Measurements from ENCODE around the gene SNURF.
"Not testable (repeated sequence)": the region's sequence is repeated elsewhere in the genome, so short reads cannot be mapped to it uniquely, and the experiment has no call there.

Gene SNURF, protein sequence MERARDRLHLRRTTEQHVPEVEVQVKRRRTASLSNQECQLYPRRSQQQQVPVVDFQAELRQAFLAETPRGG

DNA sequence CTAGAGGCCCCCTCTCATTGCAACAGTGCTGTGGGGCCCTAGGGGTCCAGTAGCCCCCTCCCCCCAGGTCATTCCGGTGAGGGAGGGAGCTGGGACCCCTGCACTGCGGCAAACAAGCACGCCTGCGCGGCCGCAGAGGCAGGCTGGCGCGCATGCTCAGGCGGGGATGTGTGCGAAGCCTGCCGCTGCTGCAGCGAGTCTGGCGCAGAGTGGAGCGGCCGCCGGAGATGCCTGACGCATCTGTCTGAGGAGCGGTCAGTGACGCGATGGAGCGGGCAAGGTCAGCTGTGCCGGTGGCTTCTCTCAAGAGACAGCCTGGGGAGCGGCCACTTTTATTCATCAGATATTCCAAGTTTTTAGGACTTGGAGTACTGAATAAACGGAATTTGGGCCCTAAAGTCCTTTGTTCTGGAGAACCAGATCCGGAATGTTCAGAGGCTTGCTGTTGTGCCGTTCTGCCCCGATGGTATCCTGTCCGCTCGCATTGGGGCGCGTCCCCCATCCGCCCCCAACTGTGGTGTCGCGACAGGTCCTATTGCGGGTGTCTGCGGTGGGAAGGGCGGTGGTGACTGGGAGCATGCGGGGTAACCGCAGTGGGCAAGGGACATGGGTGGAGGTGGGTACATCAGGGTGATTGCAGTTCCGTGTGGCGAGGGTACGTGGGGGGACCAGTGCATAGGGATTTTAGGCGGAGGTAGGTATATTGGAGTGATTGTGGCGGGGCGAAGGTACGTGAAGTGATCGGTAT, at the start of gene SNURF, which contains the start of gene SNRPN:
Gene SNURF, plus strand, starts transcription at position 205 of the 748 bp plus-strand sequence. Its CDS starts 62 bp downstream, at position 267.
Gene SNRPN, plus strand, starts transcription at position 205 of the 748 bp plus-strand sequence. CDS start 19,467 bp downstream, outside the sequence.
- peak; percentile 76 for DNase-seq

DNA sequence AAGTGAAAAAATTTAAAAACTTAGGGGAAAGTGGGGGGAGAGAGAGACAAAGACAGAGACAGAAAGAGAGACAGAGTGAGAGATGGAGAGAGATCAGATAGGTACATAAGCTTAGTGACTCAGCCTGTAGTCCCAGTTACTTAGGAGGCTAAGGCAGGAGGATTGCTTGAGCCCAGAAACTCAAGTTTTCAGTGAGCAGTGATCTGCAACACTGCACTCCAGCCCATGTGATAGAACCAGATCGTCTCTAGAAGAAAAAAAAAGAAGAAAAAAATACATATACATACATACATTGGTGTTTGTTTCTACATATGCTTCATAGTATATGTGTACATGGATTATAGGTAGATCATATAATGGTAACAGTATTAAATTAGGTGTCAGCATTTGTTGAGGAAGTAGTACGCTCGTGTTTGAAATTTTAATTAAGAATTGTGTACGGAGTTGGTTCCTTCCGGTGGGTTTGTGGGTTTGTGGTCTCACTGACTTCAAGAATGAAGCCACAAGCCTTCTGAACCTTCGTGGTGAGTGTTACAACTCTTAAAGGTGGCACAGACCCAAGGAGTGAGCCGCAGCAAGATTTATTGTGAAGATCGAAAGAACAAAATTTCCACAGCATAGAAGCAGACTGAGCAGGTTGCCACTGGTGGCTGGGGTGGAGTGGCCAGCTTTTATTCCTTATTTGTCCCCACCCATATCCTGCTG, 38.3 kb upstream of the SNURF start:
- no peak for DNase-seq

DNA sequence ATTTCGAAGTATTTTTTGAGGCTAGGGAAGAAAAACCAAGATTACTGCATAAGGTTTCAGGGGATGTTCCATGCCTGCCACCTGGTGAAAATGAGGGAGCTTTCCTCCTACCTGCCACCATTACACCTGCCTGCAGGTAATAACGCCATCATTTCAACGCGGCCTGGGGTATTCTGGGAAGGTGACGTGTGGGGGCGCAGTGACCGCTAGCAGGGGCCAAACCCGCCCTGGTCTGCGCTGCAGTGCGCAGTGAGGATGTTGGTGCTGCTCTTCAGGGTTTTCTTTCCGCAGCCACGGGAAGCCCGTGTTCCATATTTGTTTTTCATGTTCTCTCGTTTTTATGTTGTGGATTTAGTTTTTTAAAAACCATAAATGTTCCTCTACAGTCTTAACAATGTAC, 37.4 kb upstream of the SNURF start:
- no peak for DNase-seq

DNA sequence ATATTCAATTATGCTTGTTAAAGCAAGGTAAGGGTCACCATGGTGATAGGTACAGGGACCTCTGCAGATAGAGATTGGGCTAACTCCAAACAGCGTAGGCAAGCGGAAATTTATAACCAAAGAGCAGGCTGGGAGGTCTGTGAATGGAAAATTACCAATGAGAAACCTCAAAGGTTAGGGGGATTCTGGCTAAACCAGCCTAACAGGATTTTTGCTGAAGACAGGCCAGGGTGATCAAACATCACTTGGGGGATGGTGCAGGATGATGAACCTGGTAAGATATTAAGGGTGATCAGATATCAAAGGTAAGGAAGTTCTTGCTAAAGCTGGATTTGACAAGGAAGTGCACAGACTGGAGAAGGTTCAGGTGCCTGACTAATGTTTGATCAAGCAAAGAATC, 35.3 kb upstream of the SNURF start:
- no peak for DNase-seq

DNA sequence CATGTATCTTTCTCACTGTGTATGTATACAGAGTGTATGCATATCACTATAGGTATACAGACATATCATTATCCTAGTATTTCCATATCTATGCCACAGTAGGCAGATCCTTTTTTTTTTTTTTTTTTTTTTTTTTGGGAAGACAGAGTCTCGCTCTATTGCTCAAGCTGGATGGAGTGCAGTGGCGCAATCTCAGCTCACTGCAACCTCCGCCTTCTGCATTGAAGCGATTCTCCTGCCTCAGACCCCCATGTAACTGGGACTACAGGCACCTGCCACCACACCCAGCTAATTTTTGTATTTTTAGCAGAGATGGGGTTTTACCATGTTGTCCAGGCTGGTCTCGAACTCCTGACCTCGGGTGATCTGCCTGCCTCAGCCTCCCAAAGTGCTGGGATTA, 32.0 kb upstream of the SNURF start:
- not testable (repeated sequence) for DNase-seq

DNA sequence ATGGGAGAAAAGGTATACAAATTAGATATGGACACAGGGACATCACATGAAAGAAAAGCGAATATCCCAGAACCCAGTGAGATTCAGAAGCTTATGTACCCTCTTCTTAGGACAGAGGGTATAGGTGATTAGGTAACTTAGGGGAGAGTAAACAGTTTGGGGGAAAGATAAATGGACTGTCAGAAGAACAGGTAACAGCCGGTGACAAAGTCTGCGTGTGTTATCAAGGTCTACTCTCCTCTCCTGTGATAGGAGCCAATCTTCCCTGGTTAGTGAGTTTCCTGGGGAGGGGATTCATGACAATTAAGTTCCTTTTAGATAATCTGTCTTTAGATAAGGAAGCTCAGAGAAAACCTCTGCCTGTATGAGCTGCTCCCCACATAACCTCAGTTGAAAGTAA, 30.6 kb upstream of the SNURF start:
- no peak for DNase-seq

DNA sequence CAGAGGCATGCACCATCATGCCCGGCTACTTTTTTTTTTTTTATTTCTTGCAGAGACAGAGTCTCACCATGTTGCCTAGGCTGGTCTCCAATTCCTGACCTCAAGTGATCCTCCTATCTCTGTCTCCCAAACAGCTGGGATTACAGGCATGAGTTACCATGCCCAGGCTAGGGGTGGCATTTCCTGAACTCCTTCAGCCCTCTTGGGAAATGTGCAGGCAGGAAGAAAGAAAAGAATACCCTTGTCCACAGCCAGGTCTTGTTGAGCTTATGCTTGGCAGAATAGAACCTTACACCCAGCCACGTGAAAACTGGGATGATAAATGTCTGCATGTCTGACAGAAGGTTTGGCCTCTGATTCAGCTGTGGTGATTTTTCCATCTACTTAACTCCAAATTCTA, 30.2 kb upstream of the SNURF start:
- no peak for DNase-seq

DNA sequence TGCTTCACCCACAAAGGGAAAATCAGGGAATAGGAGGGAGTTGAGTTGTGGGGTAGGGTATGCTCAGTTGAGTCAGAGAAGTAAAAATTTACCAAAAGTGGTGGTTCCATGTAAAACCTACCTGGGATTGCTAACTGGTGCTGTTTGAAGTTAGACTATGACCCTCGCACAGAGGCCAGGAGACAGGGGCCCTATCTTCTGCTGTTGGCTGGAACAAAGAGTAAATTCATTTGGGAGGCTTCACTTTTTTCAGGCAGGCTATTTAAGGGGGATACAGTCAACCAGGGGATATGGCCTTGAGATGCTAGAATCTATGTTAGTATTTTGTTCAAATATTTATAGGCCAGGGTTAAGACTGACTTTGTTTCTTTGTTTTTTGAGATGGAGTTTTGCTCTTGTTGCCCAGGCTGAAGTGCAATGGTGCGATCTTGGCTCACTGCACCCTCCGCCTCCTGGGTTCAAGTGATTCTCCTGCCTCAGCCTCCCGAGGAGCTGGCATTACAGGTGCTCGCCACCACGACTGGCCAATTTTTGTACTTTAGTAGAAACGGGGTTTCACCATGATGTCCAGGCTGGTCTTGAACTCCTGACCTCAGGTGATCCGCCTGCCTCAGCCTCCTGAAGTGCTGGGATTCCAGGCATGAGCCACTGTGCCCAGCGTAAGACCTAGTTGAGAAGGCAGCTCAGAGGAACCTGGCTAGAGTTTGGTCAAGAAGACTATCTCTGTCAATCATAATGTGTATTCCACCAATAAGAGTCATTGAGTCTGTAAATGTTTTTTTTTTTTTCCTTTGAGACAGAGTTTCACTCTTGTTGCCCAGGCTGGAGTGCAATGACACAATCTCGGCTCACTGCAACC, 22.7 kb upstream of the SNURF start:
- not testable (repeated sequence) for DNase-seq

DNA sequence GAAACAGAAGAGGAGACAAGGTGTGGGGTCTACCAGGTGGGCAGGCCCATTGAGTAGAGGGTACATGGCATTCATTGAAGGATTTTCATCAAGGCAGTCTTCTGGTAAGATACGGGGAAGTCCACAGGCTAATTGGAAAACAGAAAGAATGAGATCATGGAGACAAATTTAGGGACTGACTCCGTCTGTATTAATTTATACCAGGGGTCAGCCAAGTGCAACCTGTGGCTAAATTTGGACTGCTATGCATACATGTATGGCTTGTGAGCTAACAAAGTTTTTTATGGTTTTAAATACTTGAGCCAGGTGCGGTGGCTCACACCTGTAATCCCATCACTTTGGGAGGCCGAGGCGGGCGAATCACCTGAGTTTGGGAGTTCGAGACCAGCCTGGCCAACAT, 21.1 kb upstream of the SNURF start:
- DNase-seq = no peak

DNA sequence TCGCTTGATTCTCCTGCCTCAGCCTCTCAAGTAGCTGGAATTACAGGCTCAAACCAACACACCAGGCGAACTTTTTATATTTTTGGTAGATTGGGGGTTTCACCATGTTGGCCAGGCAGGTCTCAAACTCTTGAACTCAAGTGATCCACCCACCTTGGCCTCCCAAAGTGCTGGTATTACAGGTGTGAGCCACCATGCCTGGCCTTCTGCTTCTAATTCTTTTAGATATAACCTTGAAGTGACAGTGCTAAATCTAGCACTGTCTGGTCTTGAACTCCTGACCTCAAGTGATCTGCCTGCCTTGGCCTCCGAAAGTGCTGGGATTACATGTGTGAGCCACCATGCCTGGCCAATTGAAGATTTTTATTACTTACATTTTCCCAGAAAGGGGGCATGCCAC, 16.6 kb upstream of the SNURF start:
- DNase-seq = not testable (repeated sequence)

DNA sequence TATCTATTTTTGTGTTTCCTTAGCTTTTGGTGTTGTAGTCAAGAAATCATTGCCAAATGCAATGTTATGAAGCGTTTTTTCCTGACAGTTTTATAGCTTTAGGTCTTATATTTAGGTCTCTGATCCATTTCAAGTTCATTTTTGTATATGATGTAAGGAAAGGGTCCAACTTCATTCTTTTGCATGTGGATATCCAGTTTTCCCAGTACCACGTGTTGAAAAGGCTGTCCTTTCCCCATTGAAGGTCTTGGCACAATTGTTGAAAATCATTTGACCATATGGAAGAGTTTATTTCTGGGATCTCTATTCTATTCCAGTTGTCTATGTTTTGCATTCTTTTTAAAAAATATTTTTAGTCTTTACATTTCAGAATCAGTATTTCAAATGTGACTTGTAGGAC, 14.6 kb upstream of the SNURF start:
- no peak for DNase-seq

DNA sequence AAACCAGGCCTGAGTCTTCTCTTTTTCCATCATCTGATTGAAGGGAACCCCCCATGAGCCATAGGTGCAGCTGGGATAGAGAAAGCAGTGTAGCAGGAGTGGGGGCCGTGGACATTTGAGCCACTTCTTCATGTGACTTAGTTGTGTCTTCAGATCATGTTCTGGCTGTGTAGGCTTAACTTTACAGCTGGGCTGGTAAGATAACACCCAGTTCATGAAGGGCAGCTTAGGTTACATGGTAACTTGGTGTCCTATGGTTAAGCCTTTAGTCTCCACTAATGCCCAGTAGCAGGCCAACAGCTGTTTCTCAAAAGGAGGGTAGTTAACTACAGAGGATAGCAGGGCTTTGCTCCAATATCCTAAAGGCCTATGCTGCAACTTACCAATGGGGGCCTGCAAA, 11.4 kb upstream of the SNURF start:
- no peak for DNase-seq

DNA sequence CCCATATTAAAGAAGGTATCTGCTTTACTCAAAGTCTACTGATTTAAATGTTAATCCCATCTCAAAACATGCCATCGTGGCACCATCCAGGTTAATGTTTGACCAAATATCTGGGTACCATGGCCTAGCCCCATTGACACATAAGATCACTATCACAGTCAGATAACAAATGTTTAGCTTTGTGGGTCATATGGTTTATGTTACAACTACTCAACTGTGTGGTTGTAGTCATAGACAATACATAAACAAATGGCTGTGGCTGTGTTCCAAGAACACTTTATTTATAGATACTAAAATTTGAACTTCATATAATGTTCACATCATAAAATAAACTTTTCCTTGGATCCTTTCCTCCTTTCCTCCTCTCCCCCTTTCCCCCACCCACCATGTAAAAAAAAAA, 9.8 kb upstream of the SNURF start:
- DNase-seq = no peak

DNA sequence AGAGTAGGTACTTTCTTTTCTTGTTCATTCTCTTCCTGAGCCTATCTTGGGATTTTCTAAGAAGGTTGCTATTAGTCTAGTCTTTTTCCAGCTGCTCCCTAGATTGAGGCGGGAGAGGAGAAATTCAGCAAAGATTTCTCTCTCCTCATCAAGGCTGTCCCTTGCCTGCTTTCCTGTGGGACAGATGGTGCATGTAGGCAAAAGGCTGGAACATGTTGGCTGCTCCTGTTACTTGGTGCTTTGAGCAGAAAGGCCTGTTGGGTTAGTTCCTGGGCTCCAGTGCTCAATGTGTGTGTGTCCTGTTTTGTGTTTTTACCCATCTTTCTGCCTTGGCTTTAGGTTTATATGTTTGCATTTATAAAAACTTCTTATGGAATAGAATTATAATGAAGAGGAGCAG, 9.1 kb upstream of the SNURF start:
- DNase-seq = no peak

DNA sequence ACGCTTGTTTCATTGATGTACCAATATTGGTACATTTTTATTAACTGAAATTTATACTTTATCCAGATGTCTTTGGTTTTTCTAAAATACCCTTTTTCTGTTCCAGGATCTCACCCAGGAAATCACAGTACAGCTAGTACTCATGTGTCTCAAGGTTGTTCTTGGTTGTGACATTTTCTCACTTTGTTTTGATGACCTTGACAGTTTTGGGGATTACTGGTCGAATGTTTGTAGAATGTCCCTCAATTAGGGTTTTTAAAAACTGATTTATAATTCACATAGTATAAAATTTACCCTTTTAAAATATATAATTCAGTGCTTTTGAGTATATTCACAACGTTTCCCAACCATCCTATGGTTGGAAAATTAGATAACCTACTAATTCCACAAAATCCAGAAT, 6.3 kb upstream of the SNURF start:
- no peak for DNase-seq

DNA sequence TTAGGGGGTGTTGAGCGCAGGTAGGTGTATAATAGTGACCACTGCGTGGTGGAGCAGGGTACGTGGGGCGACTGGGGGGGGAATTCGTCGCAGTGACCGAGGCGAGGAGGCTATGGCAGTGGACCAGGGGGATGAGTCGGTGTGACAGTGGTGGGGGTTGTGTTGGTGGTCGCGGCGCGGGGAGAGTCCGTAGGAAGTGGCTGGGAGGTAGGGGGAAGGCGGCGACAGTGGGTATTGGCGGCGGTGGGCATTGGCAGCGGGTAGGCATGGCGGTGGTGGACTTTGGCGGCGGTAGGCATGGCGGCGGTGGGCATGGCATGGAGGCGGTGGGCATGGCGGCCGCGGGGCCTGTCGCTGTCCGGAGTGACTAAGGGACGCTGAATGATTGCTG, 739 bp downstream of the SNURF start:
- DNase-seq = peak; percentile 51

DNA sequence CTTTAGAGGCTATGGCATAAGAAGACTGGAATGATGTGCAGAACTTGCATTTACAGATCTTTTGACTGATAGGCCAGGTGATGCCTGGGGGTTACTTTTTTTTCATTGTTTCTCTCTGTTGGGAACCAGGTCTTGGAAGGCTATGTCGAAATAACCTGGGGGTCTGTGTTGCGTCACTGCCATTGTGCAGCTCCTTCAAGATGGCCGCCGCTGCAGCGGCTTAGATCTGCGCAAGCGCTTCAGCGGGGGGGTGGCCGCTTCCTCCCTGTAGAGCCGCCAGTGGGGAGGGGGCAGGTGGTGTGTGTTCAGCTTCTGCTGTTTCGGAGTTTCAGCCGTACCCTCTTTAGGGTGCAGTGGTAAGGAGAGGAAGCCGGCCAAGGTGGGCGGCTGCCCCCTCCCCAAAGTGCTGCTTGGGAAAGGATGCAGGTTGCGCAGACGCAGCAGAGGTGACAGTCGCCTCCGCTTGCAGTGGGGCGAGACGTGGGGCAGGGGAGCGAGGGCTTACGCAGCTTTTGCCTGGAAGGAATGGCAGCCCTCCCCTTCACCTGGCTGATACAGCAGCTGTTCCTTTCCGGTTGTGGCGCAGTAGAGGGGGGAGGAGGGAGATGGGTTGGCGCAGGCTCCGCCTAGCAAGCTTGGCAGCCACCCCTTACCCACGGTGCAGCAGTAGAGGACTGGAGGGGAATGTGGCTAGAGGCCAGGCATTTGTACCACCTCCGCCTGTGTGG, 1.5 kb downstream of the SNURF start:
- DNase-seq = peak; percentile 81

DNA sequence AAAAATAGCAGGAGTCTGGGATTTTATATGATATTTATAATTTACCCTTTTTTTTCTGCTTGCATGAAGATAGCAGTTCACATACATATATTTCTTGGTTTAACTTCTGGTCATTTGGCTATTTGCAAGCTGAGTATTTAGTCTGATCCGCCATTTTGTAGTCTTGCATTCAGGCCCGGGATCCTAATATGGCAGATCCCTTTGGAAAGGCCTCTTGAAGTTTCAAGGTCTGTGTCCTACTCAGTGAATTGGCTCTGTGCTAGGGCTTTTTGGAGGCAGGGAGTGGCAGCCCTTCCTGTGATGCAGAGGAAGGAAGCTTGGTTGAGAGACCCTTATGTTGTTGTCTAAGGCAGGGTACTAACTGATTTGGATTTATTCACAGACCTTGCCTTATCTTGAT, 2.9 kb downstream of the SNURF start:
- DNase-seq = no peak

DNA sequence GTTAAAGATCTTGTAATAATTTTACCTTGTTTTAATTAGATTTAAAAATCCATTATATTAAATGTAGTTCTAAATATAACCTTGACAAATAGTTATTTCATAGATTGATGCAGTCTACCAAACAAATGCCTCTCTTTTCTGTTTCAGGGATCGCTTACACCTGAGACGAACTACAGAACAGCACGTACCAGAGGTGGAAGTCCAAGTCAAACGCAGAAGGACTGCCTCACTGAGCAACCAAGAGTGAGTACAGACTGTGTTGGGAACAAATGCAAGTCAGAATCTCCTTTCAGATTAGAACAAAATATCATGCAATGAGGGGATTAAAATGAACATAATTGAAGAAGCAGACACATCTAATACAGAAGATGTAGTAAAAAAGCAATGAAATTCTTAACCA, 7.2 kb downstream of the SNURF start:
- DNase-seq = no peak

DNA sequence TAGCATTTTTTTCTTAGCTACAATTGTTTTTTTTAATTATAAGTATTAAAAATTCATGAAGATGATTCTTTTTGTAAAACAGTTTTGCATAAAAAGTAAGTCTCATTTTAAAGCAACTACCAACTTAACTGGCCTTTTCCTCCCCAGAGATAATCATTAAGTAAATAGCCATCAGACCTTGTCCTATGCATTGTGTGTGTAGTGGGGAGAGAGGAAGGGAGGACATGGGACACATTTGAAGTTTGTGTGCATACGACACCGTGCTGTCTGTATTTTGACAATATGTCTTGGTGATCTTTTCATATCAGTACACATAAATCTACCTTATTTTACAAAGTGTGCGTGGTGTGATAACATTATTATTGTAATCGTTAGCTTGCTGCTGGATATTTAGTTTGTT, 8.1 kb downstream of the SNURF start:
- DNase-seq = no peak

DNA sequence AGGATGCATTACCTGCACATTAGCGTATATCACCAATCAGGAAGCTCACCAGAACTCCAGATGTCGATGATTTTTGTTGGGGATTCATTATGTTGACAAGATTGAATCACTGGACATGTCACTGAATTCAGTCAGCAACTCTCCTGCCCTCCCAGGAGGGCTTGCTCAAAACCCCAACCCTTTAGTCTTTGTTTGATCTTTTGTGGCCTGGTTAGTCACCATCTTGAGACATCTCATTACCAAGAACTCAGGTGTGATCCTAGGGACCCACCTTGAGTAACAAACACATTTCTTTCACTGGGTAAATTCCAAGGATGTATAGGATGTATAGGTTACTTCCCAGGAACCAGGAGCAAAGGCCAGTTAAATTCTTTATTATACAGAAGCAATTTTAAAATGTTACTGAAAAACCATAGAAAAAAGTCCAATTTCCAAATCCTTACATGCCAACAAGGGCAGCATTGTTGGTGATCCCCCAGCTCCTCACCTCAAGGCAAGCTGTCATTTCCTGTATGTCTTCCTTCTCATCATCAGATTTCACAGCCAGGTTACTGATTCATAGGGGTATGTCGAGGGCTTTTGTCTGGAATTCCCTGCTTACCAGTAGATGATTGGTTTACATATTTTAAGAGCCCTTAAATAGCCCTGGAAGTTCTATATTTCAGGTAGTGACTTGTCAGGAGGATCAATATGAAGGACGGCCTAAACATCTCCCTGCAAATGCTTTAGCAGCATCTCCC, 11.7 kb downstream of the SNURF start:
- DNase-seq = no peak

DNA sequence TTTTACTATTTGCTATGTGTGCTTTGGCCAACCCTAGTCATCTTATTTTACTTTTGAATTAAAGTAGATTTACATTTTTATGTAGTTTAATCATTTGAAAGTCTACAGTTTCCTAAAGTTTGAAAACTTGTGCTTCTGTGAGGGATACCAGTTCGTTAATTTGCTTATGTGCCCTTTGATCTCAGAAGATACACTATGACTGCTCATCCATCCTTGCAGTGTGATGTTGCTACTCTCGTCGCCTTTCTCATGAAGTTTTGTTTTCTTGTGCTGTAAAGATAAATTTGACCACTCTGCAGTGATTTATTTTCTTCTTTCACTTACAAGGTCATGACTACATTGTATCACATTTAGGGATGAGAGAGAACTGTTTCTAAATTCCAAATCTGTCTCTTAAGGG, 16.3 kb downstream of the SNURF start:
- DNase-seq = no peak

Measured in right forelimb (tissue), 1 donor.